GM18499 (cell line): ENCODE results near the gene RPL19.

ENCODE experiments used
- ATAC-seq: cut with Tn5 transposase; IDR thresholded peaks from one replicate; pipeline ENCODE4 v1.9.1; 2021; ENCODE audit warnings: moderate number of reproducible peaks; ENCODE audit not compliant: insufficient read depth, unreplicated experiment

Gene RPL19

DNA sequence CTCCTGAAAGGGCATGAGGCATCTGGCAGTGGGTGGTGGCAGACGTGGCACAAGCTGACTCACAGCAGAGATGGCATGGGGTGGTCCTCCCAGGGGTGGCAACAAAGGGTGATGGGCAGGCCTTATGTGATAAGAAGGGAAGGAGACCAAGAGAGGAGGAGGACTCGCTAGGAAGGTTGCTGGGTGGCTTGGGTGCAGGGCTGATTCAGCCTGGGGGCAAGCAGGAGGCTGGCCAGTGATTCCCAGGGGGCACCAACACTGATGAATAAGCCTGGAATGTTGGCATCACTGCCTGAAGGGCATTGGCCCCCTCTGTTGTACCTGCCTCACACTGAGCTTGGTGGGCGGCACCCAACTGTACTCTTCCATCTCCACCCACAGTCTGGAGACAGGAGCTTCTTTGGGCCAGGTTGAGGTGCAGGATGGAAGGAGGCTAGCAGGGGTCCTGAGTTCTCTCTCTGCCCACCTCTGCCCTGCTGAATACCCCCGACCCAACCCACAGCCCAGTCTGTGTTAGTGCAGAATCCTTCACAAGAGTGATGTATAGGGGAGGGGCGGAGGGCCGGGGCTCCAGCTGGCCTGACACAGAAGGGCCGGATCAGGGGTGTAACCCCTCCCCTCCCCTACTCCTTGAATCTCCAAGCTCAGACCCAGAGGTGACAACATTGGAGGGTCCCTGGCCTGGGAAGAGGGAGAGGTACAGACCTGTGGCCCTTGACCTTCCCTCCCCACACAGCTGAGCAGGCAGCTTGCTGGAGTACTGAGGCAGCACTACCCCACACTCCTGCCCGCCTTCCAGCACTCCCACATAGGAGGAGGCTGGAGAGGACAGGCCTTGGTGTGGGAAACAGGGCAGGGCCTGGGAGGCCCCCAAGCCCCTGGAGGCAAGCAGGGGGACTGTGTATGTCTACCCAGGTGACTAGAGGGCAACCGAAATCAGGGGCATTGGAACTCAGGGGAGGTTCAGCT, 23.1 kb downstream of the RPL19 start:
- no peak for ATAC-seq

DNA sequence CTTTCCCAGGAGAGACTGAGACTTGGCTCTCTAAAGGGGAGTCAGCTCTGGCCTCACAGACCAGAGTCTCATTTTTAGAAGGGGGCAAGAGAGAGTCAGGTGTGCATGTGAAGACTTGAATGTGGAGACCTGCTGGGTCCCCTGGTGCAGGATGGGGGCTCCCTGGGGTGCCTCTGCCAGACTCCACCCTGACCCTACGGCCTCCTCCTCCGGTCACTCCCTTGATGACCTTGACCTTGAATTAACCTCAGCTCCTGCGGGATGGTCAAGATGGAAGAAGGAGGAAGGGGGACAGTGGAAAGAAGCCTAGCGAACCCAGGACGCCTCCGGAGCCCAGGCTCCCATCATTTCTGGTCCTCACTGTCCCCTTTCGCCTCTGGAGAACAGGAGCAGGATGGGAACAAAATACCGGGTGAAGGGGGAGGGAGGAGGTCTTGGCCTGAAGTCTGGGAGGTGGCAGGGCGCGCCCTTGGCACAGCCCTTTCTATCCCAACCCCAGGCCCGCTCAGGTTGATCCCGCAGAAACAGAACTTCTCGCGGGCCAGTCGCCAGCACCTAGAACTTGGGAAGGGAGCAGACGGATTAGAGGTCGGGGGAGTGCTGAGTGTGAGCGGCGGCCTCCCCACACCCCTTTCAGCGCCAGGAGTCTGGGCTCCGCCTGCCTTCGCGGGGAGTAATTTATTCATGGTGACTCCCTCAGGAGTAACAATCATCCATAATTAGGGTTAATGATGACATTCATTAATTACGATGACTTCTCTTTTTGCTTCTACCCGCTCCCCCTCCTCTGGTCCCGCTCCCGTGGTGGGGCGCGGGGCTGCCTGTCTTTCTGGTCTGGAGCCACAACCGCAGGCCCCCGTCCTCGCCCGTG, 24.1 kb downstream of the RPL19 start:
- ATAC-seq = no peak

DNA sequence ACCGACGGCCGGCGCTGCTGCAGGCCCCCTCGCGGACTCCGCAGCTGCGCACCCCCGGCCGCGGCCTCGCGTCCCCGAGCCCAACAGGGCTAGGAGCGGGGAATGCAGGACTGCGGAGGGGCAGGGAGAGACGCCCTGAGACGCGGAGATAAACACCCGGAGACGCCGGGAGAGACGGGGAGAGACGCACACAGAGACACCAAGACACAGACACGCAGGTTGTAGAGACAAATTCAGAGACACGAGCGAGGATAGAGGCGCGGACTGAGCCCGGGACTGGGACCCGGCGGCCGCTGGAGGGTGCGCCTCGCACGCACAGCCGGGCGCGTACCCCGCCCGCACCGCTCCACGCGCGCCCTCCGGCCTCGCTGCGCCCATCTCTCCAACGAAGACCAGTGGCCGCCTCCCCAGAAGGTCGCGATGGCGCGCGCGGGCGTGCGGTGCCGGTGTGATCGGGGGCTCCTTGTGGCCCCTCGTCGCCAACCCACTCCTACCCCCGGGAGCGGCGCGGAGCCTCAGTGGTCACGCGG, 24.8 kb downstream of the RPL19 start:
- ATAC-seq = no peak

DNA sequence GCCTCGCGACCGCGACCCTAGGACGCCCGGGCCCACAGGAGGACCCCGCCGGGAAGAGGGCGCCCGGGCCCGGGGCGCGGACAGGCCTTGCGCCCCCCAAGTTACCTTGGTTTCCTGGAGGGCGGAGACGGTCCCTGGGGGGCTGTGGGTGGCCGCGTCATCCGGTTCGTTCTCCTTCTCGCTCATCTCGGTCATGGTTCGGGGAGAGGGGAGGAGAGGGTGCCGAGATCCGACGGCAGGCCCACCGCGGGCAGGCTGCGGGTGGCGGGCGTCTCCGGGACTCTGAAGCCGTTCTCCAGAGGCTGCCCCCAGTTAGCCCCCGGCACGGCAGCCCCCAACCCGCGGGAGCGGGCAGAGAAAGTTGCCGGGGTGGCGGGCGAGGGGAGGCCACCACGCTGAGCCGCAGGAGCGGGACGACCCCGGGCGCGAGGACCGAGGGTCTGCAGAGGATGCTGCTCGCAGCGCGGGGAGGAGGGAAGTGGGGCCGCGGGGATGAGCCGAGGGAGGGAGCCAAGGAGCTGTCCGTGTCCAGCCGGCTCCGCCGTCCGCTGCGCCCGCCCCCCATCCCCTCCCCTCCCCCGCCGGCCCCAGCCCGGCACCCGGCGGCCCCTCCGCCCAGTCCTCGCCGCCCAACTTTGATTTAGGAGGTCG, 25.4 kb downstream of the RPL19 start, which contains the start of gene STAC2:
STAC2 (minus strand) TSS at position 638 of the 651 bp plus-strand sequence; CDS start at position 195, 443 bp downstream.
- no peak for ATAC-seq

DNA sequence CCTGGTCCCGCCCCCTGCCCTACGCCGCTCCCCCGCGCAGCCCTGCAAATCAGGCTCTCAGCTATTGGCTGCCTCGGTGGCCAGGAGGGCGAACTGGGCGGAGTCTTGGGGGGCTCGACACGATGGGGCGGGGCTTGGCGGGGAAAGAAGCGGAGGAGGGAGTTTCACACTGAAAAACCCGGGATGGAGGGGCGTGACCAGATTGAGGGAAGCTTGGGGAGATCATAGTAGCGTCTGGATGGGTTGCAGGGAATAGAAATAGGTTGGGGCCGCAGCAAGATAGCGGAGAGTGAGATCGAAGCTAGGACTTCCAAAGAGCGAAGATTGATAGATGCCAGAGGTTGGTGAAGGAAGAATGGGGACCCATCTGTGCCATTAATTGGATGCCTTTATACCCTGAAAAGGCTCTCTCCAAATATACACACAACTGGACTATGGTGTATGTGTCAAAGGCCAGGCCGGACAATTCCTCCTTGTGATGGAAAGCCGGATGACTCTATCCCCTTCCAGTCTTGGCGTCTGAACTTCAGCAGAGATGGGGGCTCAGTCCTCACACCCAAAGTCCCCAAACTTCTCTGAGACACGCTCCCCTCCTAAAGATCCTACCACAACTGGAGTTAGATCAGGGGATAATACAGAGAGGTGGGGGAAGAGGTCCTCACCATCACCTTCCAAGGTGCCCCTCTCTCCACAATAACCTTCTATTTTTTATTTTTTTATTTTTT, 26.0 kb downstream of the RPL19 start:
- ATAC-seq = no peak

DNA sequence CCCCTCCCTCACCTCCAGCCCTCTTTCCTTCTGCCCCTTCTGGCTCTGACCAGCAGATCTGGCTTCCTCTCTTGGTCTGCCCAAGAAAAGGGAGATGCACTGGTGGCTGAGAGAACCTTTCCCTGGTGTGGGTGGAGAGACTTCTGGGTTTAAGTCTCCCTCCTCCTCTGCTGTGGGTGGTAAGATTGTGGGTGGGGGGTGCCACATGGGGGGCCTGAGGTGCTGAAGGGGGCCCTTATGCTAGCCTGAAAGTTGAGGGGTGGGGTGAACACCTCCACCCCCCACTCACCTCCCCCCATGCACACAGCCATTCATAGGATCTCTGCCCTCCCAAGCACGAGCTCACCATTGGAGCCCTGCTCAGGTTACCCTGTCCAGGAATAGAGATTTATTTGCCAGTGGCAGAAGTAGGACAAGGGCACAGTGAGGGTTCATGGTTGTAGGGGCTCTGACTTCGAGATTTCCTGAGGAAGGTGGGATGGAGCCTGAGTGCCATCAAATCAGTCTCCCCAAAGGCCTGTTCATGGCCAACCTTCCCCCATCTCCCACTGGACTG, 27.4 kb downstream of the RPL19 start:
- ATAC-seq = no peak

DNA sequence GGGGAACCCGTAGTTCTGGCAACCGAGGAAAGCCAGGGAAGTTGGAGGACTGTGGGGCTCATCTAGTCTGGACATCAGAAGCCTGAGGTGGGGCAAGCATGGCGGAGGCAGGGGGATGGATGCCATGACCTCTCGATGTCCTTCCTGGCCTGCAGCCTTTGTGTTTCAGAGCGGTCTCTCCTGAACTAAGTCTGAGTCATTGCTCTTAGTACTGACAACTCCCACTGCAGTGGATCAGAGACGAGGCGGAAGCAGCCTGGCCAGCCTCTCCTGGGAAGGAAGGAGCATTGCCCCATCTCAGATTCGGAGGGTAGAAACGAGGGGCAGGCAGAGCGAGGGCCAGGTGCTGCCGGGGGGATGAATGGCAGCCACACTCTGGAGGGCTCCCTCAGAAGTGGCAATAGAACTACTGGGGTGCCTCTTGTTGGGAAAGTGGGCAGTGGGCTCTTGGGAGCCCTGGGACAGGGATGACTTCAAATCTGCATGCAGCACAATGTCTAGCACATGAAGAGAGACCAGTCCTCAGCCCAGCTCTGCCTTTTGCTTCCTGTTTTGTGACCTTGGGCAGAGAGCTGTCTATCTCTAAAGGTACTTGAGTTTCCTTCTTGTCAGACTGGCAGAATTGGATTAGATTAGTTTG, 29.3 kb downstream of the RPL19 start:
- ATAC-seq = no peak

DNA sequence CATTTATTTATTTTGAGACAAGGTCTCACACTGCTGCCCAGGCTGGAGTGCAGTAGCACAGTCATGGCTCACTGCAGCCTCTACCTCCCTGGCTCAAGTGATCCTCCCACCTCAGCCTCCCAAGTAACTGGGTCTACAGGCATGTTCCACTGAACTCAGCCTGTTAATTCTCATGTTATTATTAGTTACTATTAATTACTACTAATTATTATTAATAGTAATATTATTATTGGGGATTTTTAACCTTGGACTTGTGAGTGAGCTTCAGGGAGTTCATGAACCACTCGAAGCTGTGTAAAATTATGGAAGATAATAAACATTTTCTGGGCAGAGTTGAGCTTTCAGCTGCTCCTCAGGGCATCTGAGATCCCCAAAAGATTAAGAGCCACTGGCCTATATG, 30.3 kb downstream of the RPL19 start:
- ATAC-seq = no peak

DNA sequence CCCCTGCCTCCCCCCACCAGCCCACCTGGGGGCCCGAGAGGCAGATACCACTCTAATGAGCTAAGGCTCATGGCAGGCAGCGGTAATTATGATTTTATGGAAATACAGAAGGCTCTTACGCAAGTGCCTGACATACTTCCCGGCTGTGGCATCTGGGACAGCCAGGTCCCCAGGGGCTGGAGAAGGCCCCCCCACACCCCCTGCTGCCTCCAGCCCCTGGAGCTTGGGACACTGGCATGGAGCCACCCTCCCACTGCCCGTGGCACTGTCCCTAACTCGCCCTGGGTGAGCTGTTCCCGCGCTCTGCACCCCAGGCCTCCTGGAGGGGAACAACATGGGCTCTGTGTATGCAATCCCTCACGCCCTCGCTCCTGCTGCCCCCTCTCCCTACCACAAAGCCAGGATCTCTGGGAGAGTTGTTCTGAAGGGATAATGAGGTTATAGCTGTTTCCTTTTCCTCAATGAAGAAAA, 31.0 kb downstream of the RPL19 start:
- ATAC-seq = no peak

DNA sequence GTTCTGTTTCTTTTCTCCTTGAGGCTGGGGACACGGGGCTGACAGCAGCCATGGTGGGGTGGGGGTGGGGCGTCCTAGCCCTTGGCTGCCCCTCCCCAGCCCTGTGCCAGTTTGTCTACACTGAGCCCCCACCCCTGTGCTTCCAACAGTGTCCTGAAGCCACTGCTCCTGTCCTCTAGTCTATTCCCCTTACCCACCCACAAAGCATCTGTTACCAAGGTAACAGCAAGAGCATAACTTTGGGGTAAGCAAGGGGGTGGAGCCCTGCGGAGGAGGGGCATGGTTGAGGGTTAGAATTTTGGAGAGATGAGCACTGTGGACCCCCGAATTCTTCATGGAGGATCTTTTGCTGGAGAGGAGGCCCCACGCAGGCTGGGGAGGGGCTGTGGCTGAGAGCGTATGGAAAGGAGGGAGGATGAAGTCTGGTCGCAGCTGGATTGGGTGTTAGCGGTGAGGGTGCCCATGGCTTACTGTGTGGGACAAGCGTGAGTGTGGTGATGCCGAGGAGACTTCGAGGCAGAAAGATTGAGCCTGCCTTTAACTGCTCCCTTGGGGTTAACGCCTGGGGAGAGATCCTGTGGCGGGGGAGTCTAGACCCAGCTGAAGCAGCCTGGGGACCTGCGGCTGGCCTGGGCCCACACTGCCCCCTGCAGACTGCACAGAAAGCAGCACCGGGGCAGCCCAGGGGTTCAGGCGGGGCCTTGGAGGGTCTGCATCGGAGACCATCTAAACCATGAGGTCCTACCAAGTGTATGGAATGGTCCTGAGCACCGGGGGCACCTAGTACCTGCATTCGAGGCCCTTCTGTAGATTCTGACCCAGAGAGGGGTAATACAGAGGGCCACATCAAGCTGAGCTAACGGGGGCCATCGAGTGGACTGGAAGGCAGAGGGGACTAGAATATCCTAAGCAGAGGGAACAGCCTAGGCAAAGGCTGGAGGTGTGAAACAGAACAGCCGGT, 31.8 kb downstream of the RPL19 start:
- no peak for ATAC-seq

DNA sequence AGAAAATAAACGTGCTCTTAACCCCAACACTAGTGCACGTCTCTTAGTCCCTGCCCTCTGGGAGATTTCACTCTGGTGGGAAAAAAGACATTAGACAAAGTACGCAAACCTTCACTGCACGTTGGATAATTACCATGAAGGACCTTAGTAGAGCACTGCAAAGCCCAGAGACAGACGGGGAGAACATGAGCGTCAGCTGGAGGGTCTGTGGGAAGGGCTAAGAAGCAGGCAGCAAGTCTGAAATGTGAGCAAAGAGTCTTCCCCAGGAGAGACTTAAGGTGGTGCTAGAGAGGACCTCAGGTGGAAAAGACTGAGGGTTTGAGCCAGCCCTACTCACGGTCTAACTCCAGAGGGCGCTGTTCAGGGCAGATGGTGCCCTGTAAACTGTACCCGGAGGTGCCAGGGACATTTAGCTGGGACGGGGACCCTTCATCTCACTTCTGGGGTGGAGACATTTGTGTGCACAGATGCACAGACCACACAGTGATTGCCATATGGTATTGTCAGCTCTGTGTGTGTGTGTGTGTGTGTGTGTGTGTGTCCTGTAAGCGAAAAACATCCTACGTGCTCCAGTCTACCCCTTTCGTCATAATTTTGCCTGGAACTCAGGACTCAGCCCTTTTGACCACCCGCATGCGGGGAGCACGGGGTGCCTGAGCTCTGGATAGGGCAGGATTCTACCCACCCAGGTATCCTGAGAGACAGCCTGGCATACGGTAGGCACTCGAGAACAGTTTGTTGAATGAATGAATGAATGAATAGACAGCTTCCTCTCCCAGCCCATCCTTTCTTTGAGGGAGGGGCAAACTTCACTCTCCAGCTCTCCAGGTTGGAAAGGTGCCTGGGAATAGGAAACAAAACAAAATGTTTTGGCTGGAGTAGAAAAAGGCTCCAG, 35.7 kb downstream of the RPL19 start:
- no peak for ATAC-seq

DNA sequence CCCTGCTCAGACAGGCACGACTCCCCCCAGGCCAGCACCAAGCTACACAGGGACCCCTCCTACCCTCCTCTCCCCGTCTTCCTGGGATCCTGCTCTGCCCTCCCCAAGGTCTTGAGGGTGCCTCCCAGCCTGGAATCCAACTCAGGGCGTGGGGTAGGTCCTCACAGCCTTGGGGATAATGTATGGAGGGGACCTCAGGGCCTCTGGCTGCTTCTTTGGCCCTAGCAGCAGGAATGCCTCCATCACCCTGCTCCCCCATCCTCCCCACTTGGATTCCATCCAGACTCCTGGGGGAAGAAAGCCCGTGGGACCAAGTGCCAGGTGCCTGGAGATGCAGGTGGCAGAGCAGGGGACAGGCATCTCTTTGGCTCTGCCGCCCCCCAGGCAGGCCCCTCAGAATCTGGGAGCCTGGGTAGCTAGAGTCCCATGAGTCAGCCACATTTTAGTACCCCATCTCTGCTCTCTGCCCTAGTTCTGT, 36.4 kb downstream of the RPL19 start:
- ATAC-seq = no peak

DNA sequence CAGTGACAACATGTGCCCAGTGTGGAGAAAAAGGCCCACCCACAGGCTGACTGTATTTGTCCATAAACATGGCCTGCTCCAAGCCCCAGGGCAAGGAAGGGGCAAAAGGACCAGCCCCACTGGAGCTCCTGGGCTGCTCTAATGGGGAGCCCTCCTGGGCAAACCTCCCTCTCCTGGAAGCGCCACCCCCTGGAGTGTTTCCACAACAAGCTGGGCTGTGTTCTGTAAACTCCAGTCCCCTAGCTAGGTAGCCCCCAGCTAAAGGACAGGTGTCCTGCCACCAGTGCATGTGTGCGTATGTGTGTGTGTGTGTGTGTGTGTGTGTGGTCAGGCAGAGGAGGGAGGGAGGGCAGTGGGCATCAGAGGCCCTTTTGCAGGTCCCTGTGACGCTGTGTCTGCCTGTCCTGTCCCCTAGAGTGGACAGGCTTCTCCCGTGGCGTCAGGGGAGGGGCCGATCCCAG, 36.9 kb downstream of the RPL19 start:
- ATAC-seq = no peak

DNA sequence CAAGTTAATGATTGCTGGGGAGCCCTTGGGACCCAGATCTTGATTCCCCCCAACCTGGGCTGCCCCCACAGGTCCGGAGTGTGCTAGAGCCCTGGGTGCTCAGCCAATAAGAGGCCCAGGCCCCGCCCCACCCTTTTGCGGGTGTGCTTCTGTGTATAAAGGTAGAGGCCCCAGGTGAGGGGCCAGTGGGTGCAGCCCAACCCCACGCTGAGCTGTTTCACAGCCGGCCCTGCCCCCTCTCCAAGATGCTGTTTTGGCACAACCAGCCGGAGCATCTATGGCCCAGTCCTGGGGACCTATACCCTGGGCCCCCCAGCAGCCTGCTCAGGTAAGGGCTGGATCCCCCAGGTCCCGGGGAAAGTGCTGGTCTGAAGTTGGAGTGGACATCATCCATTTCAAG, 37.5 kb downstream of the RPL19 start:
- no peak for ATAC-seq

DNA sequence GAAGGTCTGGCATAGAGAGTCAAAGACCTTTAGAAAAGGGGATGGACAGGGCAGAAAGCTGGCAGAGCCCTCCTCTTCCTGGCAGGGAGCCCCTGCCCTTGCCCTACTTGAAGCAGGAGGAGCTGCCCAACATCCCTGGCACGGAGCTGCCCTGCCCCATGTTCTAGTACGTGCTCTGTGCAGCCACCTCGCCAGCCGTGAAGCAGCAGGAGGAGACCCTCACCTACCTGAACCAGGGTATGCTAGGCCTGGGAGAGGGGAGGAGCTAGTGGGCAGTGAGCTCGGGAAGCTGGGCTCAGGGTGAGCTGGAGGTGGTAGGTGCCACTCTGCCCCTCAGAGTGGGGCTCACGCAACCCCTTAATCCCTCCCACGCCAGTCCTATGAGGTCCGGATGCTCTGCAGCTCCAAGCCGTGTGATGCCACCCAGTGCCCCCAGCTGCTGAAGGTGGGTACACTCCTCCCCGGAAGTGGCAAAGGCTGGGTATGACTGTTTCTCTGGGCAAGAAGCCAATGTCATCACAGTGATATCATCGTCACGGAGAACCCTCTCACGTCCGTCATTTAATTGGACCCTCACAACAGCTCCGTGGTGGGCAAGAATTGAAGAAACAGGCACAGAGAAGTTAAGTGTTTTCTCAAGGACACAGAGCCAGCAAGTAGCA, 38.4 kb downstream of the RPL19 start:
- no peak for ATAC-seq
